Muscle of arm (tissue), 14 donors: Measurements from ENCODE around the gene MBTD1. TPM values are rescaled to one million over a fixed set of nuclear protein-coding genes. Genes with fewer than 3 reads are reported as not detected.
"Not testable (repeated sequence)": the region's sequence is repeated elsewhere in the genome, so short reads cannot be mapped to it uniquely, and the experiment has no call there.

Source experiments
- DNase-seq: peaks from one replicate; pipeline ENCODE4 v3.0.0-alpha.2; 2013
- long read RNA-seq, 11 donors: transcript quantifications; one replicate each; lab custom pipeline, GENCODE V29; 2026
- polyA plus RNA-seq, 12 donors: library from polyadenylated mRNA; unstranded; fragments of 120-200 nt; gene quantifications; one replicate each; pipeline ENCODE4 v1.2.1, GENCODE V29; 2013; ENCODE audit not compliant: insufficient read length in 12 of 12

MBTD1 gene
- polyA plus RNA-seq, result 10 to 100 TPM; 20.8 to 82.0 (median 26.9) TPM
- long read RNA-seq, donor 1, partial matches to known transcripts, result 100 of 133 reads
- long read RNA-seq, donor 1, other reads (novel, unspliced or antisense), result 33 of 133 reads
- long read RNA-seq, donor 2, result 0 reads
- long read RNA-seq, donor 3, partial matches to known transcripts, result 5 of 5 reads
- long read RNA-seq, donor 3, other reads (novel, unspliced or antisense), result 0 of 5 reads
- long read RNA-seq, donor 4, result 0 reads
- long read RNA-seq, donor 5, full-length matches to known transcripts, result 1 of 1 reads
- long read RNA-seq, donor 5, partial matches to known transcripts, result 0 of 1 reads
- long read RNA-seq, donor 5, other reads (novel, unspliced or antisense), result 0 of 1 reads
- long read RNA-seq, donor 6, full-length matches to known transcripts, result 1 of 1 reads
- long read RNA-seq, donor 6, partial matches to known transcripts, result 0 of 1 reads
- long read RNA-seq, donor 6, other reads (novel, unspliced or antisense), result 0 of 1 reads
- long read RNA-seq, donor 7, result 0 reads
- long read RNA-seq, donor 8, partial matches to known transcripts, result 11 of 34 reads
- long read RNA-seq, donor 8, other reads (novel, unspliced or antisense), result 23 of 34 reads
- long read RNA-seq, donor 9, result 0 reads
- long read RNA-seq, donor 10, partial matches to known transcripts, result 5 of 20 reads
- long read RNA-seq, donor 10, other reads (novel, unspliced or antisense), result 15 of 20 reads
- long read RNA-seq, donor 11, partial matches to known transcripts, result 20 of 39 reads
- long read RNA-seq, donor 11, other reads (novel, unspliced or antisense), result 19 of 39 reads

- no peak for DNase-seq
Observed at GRCh38 chr17:51259564-51260236, at the start of gene MBTD1. MBTD1 (minus strand) TSS chr17:51260049; CDS start chr17:51225161, 34,888 bp downstream.

- no peak for DNase-seq
Observed at GRCh38 chr17:51305182-51305581, 45.3 kb upstream of the MBTD1 start.

DNA sequence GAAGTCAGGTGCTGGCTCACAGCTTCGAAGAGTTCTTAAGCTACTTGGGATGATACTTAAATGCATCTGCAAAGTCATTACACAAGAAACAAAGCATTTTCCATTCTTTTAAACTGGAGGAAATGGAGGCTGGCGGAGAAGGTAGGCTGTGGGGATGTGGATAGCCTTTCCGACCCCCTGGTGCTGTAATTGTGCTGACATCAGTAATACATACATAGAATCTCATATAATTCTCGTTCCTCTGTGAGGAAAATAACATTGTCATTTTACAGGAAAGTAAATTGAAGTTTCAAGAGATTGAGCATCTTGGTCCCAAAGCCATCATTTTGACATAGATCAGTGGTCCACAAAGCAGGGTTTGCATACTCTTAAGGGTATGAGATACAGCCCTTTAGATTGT lies 40.0 kb upstream of the MBTD1 start:
- DNase-seq, result no peak

DNA sequence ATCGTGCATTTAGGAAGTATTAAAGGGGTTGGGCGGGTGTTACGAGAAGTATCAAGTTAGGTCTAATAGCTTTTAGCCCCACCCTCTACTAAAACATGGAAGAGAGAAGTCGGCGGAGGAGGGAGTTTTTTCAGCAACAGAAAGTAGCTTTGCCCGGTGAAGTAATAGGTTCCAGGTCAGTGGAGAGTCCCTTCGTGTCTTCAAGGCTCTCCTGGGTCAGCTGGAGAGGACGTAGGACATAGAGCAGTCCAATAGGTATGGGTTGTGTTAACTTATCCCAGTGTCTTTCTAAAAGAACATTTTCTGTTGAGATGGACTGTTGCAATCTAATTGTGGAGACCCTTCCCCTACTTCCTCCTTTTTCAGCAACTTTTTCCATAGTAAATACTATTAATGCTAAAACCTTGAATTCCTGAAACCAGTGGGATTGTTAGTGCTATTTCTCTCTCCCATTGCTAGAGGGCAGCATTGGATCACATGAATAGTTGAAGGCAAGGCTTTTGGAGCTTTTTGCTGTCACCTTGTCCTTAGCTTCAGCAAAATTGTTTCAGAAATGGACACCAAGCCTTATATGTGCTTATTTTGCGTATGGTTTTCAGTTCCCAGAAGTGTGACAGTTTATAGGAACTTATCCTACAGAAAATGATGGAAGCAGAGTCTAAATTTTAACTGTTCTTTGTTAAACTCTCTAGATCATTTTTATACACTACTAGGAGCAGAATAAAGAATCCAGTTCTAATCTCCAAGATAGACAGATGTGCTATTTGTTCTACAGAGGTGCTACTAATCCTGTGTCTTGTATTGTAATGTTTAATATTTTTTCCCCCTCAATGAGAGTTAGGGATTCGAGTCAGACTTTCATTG lies 38.9 kb upstream of the MBTD1 start:
- peak; percentile 56 for DNase-seq

DNA sequence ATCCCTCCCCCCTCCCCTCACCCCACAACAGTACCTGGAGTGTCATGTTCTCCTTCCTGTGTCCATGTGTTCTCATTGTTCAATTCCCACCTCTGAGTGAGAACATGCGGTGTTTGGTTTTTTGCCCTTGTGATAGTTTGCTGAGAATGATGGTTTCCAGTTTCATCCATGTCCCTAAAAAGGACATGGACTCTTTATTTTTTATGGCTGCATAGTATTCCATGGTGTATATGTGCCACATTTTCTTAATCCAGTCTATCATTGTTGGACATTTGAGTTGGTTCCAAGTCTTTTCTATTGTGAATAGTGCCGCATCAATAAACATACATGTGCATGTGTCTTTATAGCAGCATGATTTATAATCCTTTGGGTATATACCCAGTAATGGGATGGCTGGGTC lies 34.5 kb upstream of the MBTD1 start:
- not testable (repeated sequence) for DNase-seq

DNA sequence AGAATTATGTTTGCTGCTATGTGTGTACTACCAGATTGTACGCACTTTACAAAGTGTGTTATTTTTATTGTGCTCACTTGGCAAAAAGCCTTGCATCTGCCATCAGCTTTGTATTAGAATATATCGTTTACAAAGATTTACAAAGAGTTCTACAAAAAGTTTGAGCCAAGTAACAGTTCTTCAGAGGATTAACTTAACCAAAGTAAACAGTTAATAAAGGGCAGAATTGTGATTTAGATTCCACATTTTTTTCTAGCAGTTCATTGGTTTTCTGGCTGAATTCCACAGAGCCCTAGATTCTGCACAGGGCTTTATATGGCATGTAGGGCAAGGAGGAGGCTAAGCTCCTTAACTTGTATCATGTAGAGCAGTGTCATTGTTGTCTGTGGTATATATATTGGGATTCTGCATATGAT lies 29.9 kb upstream of the MBTD1 start:
- DNase-seq, result no peak

DNA sequence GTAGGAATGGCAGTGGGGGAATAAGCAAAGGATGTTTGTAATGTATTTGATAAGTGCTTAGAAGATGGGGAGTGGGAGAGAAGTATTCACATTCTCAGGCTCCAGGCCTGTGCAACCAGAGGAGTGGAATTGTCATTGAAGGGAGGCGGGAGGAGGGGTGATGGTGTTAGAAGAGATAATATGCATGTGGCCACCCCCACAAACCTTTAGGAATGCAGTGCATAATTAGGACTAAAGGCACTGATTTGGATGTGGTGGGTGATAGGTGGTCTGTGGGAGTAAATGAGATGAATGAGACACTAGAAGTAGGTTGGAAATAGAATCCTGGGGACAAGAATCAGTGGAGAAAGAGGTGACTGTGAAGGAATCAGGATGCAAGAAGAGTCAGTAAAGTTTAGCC lies 27.6 kb upstream of the MBTD1 start:
- no peak for DNase-seq

DNA sequence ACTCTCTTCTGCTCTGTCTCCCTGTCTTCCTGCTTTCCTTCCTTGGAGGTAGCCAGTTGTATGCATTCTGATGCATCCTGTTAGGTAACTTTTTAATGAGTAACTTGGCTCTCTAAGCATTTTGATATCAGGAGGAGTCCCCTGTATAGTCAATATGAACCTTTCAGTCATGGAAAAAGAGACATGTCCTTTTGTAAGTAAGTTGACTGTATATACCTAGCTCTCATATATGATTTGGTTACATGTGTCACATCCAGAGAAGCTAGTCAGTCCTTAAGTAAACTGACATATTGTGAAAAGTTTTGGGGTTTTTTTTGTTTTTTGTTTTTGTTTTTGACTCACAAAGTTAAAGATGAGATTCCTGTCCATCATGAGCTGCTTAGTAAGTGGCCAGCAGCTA lies 19.3 kb upstream of the MBTD1 start:
- no peak for DNase-seq

- DNase-seq, result no peak
Observed at GRCh38 chr17:51275381-51275780, 15.5 kb upstream of the MBTD1 start.

DNA sequence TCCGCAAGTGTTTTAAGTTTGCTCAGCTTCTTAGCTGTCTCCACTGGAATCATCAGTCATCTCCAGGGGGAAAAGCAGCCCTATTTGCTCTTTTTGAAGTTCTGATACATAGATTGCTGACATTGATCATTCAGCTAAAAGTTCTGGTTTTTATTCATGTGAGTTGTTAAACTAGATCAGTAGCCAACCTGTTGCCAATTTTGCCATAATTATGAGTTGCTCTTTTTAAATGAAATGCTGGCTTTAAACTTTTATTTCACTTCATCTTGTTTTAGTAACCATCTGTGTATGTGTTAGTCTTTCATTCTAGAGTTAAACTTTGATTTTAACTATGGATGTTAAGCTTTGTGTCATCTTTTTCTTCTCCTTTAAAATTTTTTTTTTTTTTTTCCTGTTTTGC lies 13.0 kb upstream of the MBTD1 start:
- no peak for DNase-seq

GRCh38 chr17:51270636-51271035 lies 10.8 kb upstream of the MBTD1 start:
- DNase-seq, result no peak

GRCh38 chr17:51269991-51270390 lies 10.1 kb upstream of the MBTD1 start:
- no peak for DNase-seq

- DNase-seq, result not testable (repeated sequence)
Observed at GRCh38 chr17:51264466-51264865, 4.6 kb upstream of the MBTD1 start.

DNA sequence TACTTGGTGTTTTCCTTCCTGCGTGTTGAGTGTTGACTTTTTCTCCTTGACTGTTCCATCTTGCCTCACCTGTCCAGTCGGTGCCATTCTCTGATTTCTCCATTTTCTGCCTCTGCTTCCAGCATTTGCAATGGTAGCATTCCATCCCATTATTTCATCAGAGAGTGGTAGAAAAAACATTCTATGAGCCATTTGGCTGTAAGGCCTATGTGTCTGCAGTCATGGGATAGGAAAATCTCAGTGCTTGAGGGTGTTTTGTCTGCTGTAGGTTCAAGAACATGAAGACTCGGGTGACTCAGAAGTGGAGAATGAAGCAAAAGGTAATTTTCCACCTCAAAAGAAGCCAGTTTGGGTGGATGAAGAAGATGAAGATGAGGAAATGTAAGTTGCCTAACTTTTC lies 3.2 kb upstream of the MBTD1 start:
- DNase-seq, result no peak

- DNase-seq, result peak; percentile 7
Observed at GRCh38 chr17:51261024-51261963, 1.4 kb upstream of the MBTD1 start.

DNA sequence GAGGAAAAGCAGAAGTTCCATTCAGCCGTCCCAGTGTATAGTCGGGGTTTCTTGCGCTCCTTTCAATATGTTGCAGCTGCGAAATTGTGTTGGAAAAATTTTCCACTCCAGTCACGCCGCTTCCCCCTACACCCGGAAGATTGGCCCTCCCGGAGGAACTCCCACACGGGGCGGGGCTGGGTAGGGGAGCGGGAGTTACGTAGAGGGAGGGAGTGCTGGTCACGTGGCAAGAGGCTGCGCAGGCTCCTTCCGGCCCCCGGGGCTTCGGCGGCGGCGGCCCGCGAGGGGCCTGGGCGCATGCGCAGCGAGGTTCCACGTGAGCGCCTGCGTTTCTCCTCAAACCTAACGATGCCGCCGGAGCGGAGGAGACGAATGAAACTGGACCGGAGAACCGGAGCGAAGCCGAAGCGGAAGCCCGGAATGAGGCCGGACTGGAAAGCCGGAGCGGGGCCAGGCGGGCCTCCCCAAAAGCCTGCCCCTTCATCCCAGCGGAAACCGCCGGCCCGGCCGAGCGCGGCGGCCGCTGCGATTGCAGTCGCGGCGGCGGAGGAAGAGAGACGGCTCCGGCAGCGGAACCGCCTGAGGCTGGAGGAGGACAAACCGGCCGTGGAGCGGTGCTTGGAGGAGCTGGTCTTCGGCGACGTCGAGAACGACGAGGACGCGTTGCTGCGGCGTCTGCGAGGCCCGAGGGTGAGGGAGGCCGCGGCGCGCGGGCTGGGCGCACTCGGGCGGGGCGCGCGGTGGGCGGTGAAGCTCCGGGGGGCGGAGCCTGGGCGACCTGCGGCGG lies 581 bp upstream of the MBTD1 start, which contains the start of gene UTP18:
UTP18 (plus strand) TSS at position 310 of the 787 bp plus-strand sequence; CDS start at position 349, 39 bp downstream.
- peak; percentile 98 for DNase-seq

- peak; percentile 8 for DNase-seq
Observed at GRCh38 chr17:51258756-51259563, 889 bp downstream of the MBTD1 start.
